Neural cell (in vitro differentiated cells): Measurements from ENCODE around the gene CCNI. TPM values are rescaled to one million over a fixed set of nuclear protein-coding genes. Genes with fewer than 3 reads are reported as not detected.

ENCODE experiments used
- H2AFZ ChIP-seq: fragments of 200-600, 300-800 bp; sonication (generic), shearing (Covaris generic); 2 replicates; pipeline ENCODE4 v1.6.0; 2014; ENCODE audit warnings: low read depth, mild to moderate bottlenecking, antibody characterized with exemption, low read length, moderate library complexity
- H3F3A ChIP-seq: fragments of 200-600 bp; shearing (Covaris generic); 2 replicates; pipeline ENCODE4 v1.6.1; 2016; ENCODE audit warnings: mild to moderate bottlenecking, moderate library complexity, mixed read lengths, antibody characterized with exemption, low read length; ENCODE audit not compliant: insufficient read depth, poor library complexity, severe bottlenecking
- H3K27ac ChIP-seq: fragments of 200-600, 300-800 bp; sonication (generic), shearing (Covaris generic); 2 replicates; pipeline ENCODE4 v1.5.1; 2014; ENCODE audit warnings: mild to moderate bottlenecking, low read length, moderate library complexity
- H3K27me3 ChIP-seq: fragments of 300-800, 200-600 bp; sonication (generic), shearing (Covaris generic); 2 replicates; pipeline ENCODE4 v1.6.0; 2014; ENCODE audit warnings: mild to moderate bottlenecking, low read depth, low read length, moderate library complexity; ENCODE audit not compliant: insufficient read depth
- H3K36me3 ChIP-seq: fragments of 300-800, 200-600 bp; sonication (generic), shearing (Covaris generic); 2 replicates; pipeline ENCODE4 v1.5.1; 2014; ENCODE audit warnings: mild to moderate bottlenecking, antibody characterized with exemption, low read length, moderate library complexity; ENCODE audit not compliant: insufficient read depth
- H3K4me2 ChIP-seq: fragments of 300-800, 200-600 bp; sonication (generic), shearing (Covaris generic); 2 replicates; pipeline ENCODE4 v1.6.0; 2014; ENCODE audit warnings: mild to moderate bottlenecking, low read length
- H3K4me3 ChIP-seq: fragments of 300-800, 200-600 bp; sonication (generic), shearing (Covaris generic); 2 replicates; pipeline ENCODE4 v1.5.1; 2014; ENCODE audit warnings: mild to moderate bottlenecking, low read length, moderate library complexity
- H3K79me2 ChIP-seq: fragments of 200-600 bp; shearing (Covaris generic); replicated peaks from 2 replicates; pipeline ENCODE4 v1.6.0; 2014; ENCODE audit warnings: mild to moderate bottlenecking, low read length, moderate library complexity; ENCODE audit not compliant: insufficient read depth
- H3K9ac ChIP-seq: fragments of 300-800, 200-600 bp; sonication (generic), shearing (Covaris generic); 2 replicates; pipeline ENCODE4 v1.6.1; 2016; ENCODE audit warnings: mild to moderate bottlenecking, low read length, mixed read lengths
- H3K9me2 ChIP-seq: fragments of 200-600 bp; shearing (Covaris generic); 2 replicates; pipeline ENCODE4 v1.6.1; 2016; ENCODE audit warnings: mild to moderate bottlenecking, low read length, mixed read lengths; ENCODE audit not compliant: insufficient read depth
- H3K9me3 ChIP-seq: fragments of 200-600, 300-800 bp; sonication (generic), shearing (Covaris generic); 2 replicates; pipeline ENCODE4 v1.6.1; 2016; ENCODE audit warnings: mild to moderate bottlenecking, mixed run types, low read length, moderate library complexity, mixed read lengths
- H4K20me1 ChIP-seq: fragments of 200-600 bp; shearing (Covaris generic); 2 replicates; pipeline ENCODE4 v1.6.1; 2016; ENCODE audit warnings: mild to moderate bottlenecking, mixed run types; ENCODE audit not compliant: insufficient read depth
- CTCF ChIP-seq: fragments of 450-650 bp; IDR thresholded peaks from 2 replicates; pipeline ENCODE4 v1.5.1; 2014; ENCODE audit warnings: antibody characterized with exemption, mild to moderate bottlenecking, moderate library complexity; ENCODE audit not compliant: poor library complexity, severe bottlenecking
- EP300 ChIP-seq: fragments of 450-650 bp; conservative IDR thresholded peaks from 2 replicates; pipeline ENCODE4 v1.6.1; 2014; ENCODE audit warnings: antibody characterized with exemption, mild to moderate bottlenecking, moderate library complexity; ENCODE audit not compliant: poor library complexity, severe bottlenecking
- EZH2 ChIP-seq: fragments of 200-600, 300-800 bp; shearing (Covaris generic), sonication (generic); IDR thresholded peaks from 2 replicates; pipeline ENCODE4 v1.6.1; 2014; ENCODE audit warnings: antibody characterized with exemption, low read length, borderline replicate concordance, mild to moderate bottlenecking; ENCODE audit not compliant: insufficient read depth, poor library complexity, severe bottlenecking
- MXI1 ChIP-seq: fragments of 450-650 bp; conservative IDR thresholded peaks from 2 replicates; pipeline ENCODE4 v1.6.1; 2014; ENCODE audit warnings: antibody characterized with exemption, mild to moderate bottlenecking; ENCODE audit not compliant: poor library complexity, severe bottlenecking
- POLR2AphosphoS5 ChIP-seq: IDR thresholded peaks from 2 replicates; pipeline ENCODE4 v1.6.1; 2012
- RAD21 ChIP-seq: fragments of 450-650 bp; conservative IDR thresholded peaks from 2 replicates; pipeline ENCODE4 v1.6.1; 2014; ENCODE audit warnings: antibody characterized with exemption, mild to moderate bottlenecking, moderate library complexity
- REST ChIP-seq: IDR thresholded peaks from 2 replicates; pipeline ENCODE4 v1.6.1; 2012; ENCODE audit warnings: borderline replicate concordance
- SMC3 ChIP-seq: fragments of 450-650 bp; conservative IDR thresholded peaks from 2 replicates; pipeline ENCODE4 v1.6.1; 2014; ENCODE audit warnings: antibody characterized with exemption, mild to moderate bottlenecking, moderate library complexity; ENCODE audit not compliant: poor library complexity
- TAF1 ChIP-seq: IDR thresholded peaks from 2 replicates; pipeline ENCODE4 v1.6.1; 2012; ENCODE audit warnings: low read depth
- polyA plus RNA-seq: library from polyadenylated mRNA; depleted of rRNA; stranded (reverse); fragments of >200 nt; gene quantifications from 2 replicates; pipeline ENCODE4 v1.2.3, GENCODE V29; 2014

The CCNI gene
- polyA plus RNA-seq, 1 donor from 2014 or later, result 129 TPM

- no peak overlapping the region for H3K9ac ChIP-seq
- no peak overlapping the region for H3K4me3 ChIP-seq
- no peak overlapping the region for H3K4me2 ChIP-seq
- peaks cover 14% of the 10 kb centered on the region for H3K36me3 ChIP-seq
- H3K27me3 ChIP-seq, result no peaks in the 10 kb centered on the region
- H3K27ac ChIP-seq, result no peak overlapping the region
- H3K79me2 ChIP-seq, result no peaks in the 10 kb centered on the region
- H3K9me2 ChIP-seq, result no peaks in the 10 kb centered on the region
- H4K20me1 ChIP-seq, result no peaks in the 10 kb centered on the region
- TF ChIP-seq CTCF (no peak), EZH2 (no peak), POLR2AphosphoS5 (no peak), TAF1 (no peak), REST (no peak), SMC3 (no peak), MXI1 (no peak), RAD21 (no peak), EP300 (no peak)
- no peaks in the 10 kb centered on the region for H3F3A ChIP-seq
- no peak overlapping the region for H2AFZ ChIP-seq
- no peaks in the 10 kb centered on the region for H3K9me3 ChIP-seq
Measured at GRCh38 chr4:77010841-77011354, 64.9 kb downstream of the CCNI start.

GRCh38 chr4:77009511-77010115 lies 66.2 kb downstream of the CCNI start:
- H3K27me3 ChIP-seq, result no peaks in the 10 kb centered on the region
- no peak overlapping the region for H2AFZ ChIP-seq
- no peak overlapping the region for H3K4me2 ChIP-seq
- H3K9me3 ChIP-seq, result no peaks in the 10 kb centered on the region
- H3K9me2 ChIP-seq, result no peaks in the 10 kb centered on the region
- no peak overlapping the region for H3K9ac ChIP-seq
- H3K79me2 ChIP-seq, result no peaks in the 10 kb centered on the region
- H4K20me1 ChIP-seq, result no peaks in the 10 kb centered on the region
- H3K36me3 ChIP-seq, result peaks cover 14% of the 10 kb centered on the region
- H3K4me3 ChIP-seq, result no peak overlapping the region
- no peak overlapping the region for H3K27ac ChIP-seq
- TF ChIP-seq REST, result no peak
- TF ChIP-seq EP300, result no peak
- no peak for TF ChIP-seq TAF1
- TF ChIP-seq MXI1, result no peak
- TF ChIP-seq POLR2AphosphoS5, result no peak
- no peak for TF ChIP-seq EZH2
- TF ChIP-seq CTCF, result no peak
- no peak for TF ChIP-seq RAD21
- no peaks in the 10 kb centered on the region for H3F3A ChIP-seq
